ENCODE results near the gene MIS12.

MIS12 gene

DNA sequence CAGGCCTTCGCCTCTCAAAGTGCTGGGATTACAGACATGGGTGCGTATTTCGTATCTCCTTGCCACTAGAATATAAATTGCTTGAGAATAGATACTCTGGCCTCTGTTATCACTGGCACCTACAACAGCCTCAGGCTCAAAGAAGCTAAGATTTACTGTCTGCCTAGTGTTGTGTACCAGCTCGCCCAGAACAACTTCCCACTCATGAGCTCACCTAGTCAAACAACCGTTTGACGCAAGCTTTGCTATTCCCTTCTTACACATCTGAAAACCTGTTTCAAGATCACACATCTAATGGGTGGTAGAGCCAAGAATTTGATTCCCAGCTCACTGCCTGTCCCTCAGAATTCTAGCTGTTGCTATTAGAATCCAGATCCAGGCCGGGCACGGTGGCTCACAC, 24.4 kb downstream of the MIS12 start:
- CTCF ChIA-PET, result no interaction called here

DNA sequence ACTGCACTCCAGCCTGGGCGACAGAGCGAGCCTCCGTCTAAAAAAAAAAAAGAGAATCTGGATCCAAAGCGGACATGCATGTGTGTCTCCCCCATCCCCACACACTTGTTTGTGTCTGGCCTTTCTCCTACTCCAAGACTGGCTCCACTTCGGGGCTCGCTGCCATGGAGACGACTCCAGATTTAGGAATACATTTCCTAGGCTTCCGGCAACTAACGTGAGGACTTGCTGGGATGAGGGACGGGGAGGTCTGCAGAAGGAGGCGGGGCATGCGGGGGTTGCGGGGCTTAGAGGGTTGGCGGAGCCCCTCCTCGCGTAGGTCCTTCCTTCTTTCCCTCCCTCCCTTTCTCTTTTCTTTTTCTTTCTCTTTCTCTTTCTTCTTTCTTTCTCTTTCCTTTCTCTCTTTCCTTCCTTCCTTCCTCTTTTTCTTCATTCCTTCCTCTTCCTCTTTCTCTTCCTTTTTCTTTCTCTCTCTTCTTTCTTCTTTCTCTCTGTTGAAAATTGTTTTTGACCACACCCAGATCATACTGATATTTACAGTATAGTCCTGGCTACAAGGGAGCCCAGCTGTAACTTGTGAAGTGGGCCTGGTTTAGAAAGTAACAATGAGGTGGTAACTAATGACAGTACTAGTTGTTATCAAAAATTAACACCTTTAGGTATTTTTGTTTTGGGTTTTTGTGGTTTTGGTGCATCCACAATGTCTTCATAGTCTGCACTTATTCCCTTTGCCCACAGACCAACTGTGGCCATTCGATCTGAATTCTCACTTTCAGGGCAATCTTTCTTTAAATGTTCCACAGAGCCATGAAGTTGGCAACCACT, 25.2 kb downstream of the MIS12 start:
- CTCF ChIA-PET, result no interaction called here
- no peak for DNase-seq
- Mint-ChIP-seq H3K4me1 (peaks cover 33% of the 10 kb centered on the region), H3K9me3 (peaks cover 3% of the 10 kb centered on the region), H3K4me3 (no peak overlapping the region), H3K27me3 (no peaks in the 10 kb centered on the region), H3K36me3 (peaks cover 67% of the 10 kb centered on the region), H3K27ac (no peak overlapping the region)

More for the DNA sequence above, 24.4 kb downstream of the MIS12 start:
- Mint-ChIP-seq H3K36me3 (peaks cover 63% of the 10 kb centered on the region), H3K4me1 (peaks cover 33% of the 10 kb centered on the region), H3K27me3 (no peaks in the 10 kb centered on the region), H3K4me3 (no peak overlapping the region), H3K27ac (no peak overlapping the region), H3K9me3 (peaks cover 3% of the 10 kb centered on the region)
- DNase-seq, result no peak

DNA sequence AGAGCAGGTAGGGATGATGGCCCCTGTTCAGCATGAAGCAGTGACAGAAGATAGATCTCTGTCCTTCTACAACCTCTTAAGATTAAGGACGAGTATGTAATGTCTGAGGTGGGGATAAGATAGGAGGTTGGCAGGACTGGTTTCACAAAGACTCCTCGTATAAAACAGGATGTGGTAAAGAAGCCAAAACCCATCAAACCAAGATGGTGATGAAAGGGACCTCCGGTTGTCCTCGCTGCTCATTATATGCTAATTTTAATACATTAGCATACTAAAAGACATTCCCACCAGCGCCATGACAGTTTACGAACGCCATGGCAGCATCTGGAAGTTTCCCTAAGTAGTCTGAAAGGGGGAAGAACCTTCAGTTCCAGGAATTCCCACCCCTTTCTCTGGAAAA, 27.3 kb downstream of the MIS12 start:
- CTCF ChIA-PET, result no interaction called here
- H3K27ac Mint-ChIP-seq, result peak overlapping the region; percentile 74
- H3K36me3 Mint-ChIP-seq, result peaks cover 73% of the 10 kb centered on the region

DNA sequence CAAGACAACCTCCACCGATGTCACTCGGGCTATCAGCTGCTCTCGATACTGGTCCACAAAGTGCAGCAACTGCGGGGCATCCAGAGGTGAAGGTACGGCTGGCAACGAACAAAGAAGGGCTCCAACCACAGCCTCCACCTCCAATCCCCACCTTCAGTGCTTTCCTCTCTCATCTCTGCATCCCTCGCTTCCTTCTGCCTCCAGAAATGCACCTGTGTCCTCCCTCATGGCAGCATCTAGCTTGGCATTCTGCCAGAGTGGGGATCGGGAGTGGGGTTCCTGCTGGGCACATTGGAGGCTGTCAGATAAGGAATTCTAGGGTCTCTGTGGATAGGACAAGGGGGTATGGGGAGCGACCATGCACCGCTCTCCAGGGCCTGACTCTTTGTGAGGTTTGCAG, 28.6 kb downstream of the MIS12 start:
- H3K36me3 Mint-ChIP-seq, result peaks cover 64% of the 10 kb centered on the region
- CTCF ChIA-PET, result interaction anchor here (0.7 kb wide), 1 partner anchor 26 kb away, joined by 3 read pairs; no protein-coding TSS in a partner anchor
- H3K4me1 Mint-ChIP-seq, result peaks cover 33% of the 10 kb centered on the region
- peak overlapping the region; percentile 46 for H3K27ac Mint-ChIP-seq
- no peak overlapping the region for H3K4me3 Mint-ChIP-seq
- H3K9me3 Mint-ChIP-seq, result peaks cover 3% of the 10 kb centered on the region
- DNase-seq, result no peak
- no peaks in the 10 kb centered on the region for H3K27me3 Mint-ChIP-seq

More for the DNA sequence above, 27.3 kb downstream of the MIS12 start:
- DNase-seq, result no peak
- peaks cover 33% of the 10 kb centered on the region for H3K4me1 Mint-ChIP-seq
- H3K9me3 Mint-ChIP-seq, result peaks cover 3% of the 10 kb centered on the region
- no peaks in the 10 kb centered on the region for H3K27me3 Mint-ChIP-seq
- H3K4me3 Mint-ChIP-seq, result no peak overlapping the region

DNA sequence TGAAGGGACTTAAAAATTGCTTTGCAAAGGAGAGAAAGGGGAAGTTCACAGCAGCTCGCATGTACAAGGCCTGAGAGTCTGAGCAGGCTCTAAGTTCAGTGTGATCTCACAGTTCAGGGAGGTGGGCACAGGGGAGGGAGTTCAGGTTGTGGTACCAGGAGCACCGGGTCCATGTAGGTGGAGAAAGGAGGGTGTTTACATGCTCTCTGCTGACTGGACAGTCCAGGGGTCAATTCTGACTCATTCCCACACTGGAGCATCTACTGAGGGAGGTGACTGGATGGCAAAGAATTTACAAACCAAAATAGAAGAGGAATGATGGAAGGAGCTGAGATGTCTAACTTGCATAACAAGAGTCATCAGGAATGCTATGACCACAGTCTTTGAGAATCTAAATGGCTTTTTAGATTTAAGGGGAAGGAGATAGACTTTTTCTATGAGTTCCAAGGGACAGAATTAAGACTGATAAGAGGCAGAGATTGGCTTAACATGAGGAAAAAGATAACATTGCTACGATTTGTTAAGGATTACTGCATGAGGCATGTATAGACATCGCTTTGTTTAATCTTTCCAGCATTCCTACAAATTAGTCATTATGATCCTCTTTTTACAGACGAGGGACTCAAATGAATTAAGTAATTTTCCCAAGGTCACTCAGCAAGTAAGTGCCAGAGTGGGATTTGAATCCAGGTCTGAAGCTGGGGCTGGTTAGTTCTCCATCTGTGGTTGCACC, 29.9 kb downstream of the MIS12 start:
- DNase-seq, result no peak
- Mint-ChIP-seq H3K4me1 (peaks cover 33% of the 10 kb centered on the region), H3K36me3 (peaks cover 72% of the 10 kb centered on the region), H3K9me3 (peaks cover 3% of the 10 kb centered on the region), H3K27me3 (no peaks in the 10 kb centered on the region), H3K27ac (no peak overlapping the region), H3K4me3 (no peak overlapping the region)
- CTCF ChIA-PET, result no interaction called here

DNA sequence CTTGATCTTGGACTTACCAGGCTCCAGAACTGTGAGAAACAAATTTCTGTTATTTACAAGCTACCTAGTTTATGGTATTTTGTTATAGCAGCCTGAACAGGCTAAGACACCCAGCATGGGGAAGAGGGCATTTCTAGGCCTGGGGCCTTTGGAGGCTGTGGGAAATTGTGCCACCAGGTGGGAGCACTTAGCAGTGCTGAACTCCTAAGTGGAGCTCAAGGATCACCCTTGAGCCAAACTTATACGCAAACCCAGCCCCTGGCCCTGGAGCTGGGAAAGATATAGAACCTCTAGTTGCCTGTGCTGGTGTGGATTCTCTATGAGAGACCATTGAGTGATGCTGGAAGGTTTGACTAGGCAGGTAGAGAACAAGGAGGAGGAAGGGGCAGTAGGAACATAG, 36.1 kb downstream of the MIS12 start:
- H3K36me3 Mint-ChIP-seq, result peaks cover 62% of the 10 kb centered on the region
- no peak overlapping the region for H3K27ac Mint-ChIP-seq
- H3K4me1 Mint-ChIP-seq, result no peaks in the 10 kb centered on the region

DNA sequence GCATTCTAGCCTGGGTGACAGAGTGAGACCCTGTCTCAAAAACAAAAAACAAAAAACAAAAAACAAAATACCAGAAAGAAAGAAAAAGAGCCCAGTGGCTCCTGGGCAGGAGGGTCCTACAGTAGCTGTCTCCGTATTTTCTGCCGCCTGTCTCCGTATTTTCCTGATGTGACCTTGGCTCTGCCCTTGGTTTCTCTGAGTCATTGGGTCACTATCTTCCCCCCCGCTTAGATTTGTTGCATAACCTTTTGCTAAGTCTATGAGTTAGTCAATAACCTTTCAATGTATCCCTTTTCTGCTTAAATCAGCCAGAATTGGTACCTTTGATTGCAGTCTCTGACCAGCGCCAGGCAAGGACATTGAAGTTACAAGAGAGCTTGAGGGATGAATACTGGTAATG, 36.9 kb downstream of the MIS12 start:
- no peak overlapping the region for H3K27ac Mint-ChIP-seq
- no peaks in the 10 kb centered on the region for H3K27me3 Mint-ChIP-seq
- no peaks in the 10 kb centered on the region for H3K9me3 Mint-ChIP-seq
- DNase-seq, result no peak
- no peaks in the 10 kb centered on the region for H3K4me1 Mint-ChIP-seq
- peaks cover 58% of the 10 kb centered on the region for H3K36me3 Mint-ChIP-seq
- H3K4me3 Mint-ChIP-seq, result no peak overlapping the region
- CTCF ChIA-PET, result no interaction called here

More for the DNA sequence above, 36.1 kb downstream of the MIS12 start:
- H3K27me3 Mint-ChIP-seq, result no peaks in the 10 kb centered on the region
- no peaks in the 10 kb centered on the region for H3K9me3 Mint-ChIP-seq
- H3K4me3 Mint-ChIP-seq, result no peak overlapping the region
- no peak for DNase-seq
- CTCF ChIA-PET, result no interaction called here

DNA sequence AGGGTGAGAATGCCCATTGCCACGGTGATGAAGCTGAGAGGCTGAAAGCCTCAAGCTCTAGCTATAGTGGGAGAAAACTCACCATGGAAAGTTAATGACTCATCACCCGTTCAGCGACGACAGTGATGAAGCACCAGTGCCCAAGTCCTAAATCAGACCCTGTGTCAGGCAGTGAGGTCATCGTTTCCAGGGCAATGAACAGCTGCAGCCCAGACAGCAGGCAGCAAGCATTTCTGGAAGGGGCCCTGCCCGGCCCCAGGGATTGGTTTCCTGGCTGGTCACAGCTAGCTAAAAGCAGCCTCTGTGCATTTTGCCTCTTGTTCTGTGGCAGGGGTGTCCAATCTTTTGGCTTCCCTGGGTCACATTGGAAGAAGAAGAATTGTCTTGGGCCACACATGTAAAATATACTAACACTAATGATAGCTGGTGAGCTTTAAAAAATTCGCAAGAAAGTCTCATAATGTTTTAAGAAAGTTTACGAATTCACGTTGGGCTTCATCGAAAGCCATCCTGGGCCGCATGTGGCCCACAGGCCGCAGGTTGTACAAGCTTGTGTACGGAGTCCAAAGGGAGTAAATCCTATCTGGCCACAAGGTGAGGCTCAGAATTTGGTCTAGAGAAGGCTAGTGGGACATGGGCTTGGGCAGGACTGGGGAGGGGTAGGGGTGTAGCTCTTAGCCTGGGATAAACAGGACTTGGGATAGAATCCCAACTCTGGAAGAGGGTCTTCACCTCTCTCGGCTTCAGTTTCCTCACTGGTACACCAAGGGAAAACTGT, 40.6 kb downstream of the MIS12 start:
- DNase-seq, result peak; percentile 24
- H3K9me3 Mint-ChIP-seq, result no peaks in the 10 kb centered on the region
- no peak overlapping the region for H3K4me3 Mint-ChIP-seq
- peaks cover 57% of the 10 kb centered on the region for H3K36me3 Mint-ChIP-seq
- no peaks in the 10 kb centered on the region for H3K27me3 Mint-ChIP-seq
- CTCF ChIA-PET, result no interaction called here
- H3K4me1 Mint-ChIP-seq, result no peaks in the 10 kb centered on the region
- H3K27ac Mint-ChIP-seq, result peak overlapping the region; percentile 24

DNA sequence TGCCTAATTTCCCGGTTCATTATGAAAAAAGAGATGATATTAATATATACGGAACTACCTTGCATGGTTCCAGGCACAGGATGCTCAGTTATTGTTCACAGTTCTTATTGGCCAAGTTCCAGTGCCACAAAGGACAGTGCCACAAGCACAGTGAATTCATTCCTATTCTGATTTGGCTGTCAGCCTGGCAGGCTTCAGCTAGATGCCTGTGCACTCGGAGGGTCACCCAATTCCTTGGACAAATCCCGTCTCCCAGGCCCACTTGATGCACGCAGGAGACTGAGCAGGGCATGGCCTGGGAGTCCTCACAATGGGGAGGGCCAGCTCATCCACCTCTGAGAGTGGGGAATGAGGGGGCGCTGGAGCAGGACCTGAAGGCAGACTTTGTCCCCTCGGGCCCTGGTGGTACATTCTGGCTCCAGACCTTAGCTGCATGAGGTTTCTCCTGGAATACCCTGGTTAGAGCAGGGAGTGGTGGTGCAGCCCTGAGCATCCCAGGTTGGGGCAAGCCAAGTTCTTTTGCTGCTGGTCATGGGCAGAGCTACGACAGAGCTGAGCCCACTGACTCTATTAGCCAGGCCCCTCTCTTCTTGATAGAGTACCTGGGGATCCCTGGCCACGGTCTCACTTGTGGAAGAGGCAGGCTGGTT, 41.4 kb downstream of the MIS12 start:
- no peak overlapping the region for H3K27ac Mint-ChIP-seq
- CTCF ChIA-PET, result no interaction called here
- H3K36me3 Mint-ChIP-seq, result peaks cover 59% of the 10 kb centered on the region
- H3K4me3 Mint-ChIP-seq, result no peak overlapping the region
- no peaks in the 10 kb centered on the region for H3K27me3 Mint-ChIP-seq
- no peaks in the 10 kb centered on the region for H3K4me1 Mint-ChIP-seq
- H3K9me3 Mint-ChIP-seq, result no peaks in the 10 kb centered on the region
- DNase-seq, result no peak

DNA sequence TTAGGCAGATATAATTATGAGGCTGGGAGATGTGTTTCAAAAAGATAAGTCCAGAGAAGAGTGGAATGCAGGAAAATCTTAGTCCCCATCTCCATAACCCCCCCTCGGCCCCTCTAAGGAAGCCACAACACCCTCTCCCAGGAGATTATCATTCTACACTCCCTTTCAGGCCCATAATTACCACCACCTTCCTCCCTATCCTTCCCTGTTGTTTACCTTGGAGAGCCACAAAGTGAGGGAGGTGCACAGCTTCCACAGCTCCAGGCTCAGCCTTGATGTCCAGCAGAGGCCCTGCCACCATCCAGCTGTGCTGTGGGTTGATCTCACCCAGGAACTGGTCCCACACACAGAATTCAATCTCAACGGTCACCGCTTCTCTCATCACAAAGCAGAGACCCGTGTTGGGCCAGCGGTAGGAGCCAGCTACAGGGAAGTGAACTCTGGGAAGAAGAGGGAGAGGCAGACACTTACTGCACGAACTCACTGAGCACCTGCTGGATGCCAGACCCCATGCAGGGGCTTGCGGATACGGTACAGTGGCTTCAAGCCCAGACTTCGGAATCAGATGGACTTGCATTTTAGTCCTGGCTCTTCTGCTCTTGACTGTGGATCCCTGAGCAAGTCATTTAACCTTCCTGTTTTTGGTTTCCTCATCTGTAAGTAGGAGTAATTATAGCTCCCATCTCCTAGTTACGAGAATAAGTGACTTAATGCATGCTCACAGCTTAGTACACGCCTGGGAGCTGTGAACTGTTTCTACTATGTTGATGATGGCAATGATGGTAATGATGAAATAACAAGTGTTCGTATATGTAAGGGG, 44.1 kb downstream of the MIS12 start:
- CTCF ChIA-PET, result no interaction called here
- no peak for DNase-seq
- no peak overlapping the region for H3K27ac Mint-ChIP-seq
- peaks cover 54% of the 10 kb centered on the region for H3K36me3 Mint-ChIP-seq
- no peaks in the 10 kb centered on the region for H3K27me3 Mint-ChIP-seq
- H3K4me3 Mint-ChIP-seq, result no peak overlapping the region
- H3K9me3 Mint-ChIP-seq, result no peaks in the 10 kb centered on the region
- H3K4me1 Mint-ChIP-seq, result no peaks in the 10 kb centered on the region

DNA sequence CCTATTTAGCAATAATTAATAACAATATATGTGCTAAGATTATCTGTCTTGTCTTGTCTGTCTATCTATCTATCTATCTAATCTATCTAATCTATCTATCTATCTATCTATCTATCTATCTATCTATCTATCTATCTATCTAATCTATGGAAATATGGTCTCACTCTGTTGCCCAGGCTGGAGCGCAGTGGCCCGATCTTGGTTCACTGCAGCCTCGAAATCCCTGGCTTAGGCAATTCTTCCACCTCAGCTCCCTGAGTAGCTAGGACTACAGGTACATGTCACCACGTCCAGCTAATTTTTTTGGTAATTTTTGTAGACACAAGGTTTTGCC, 44.7 kb downstream of the MIS12 start:
- DNase-seq, result no peak
- Mint-ChIP-seq H3K4me1 (no peaks in the 10 kb centered on the region), H3K4me3 (no peak overlapping the region), H3K36me3 (peaks cover 55% of the 10 kb centered on the region), H3K27me3 (no peaks in the 10 kb centered on the region), H3K27ac (no peak overlapping the region), H3K9me3 (no peaks in the 10 kb centered on the region)
- CTCF ChIA-PET, result no interaction called here

DNA sequence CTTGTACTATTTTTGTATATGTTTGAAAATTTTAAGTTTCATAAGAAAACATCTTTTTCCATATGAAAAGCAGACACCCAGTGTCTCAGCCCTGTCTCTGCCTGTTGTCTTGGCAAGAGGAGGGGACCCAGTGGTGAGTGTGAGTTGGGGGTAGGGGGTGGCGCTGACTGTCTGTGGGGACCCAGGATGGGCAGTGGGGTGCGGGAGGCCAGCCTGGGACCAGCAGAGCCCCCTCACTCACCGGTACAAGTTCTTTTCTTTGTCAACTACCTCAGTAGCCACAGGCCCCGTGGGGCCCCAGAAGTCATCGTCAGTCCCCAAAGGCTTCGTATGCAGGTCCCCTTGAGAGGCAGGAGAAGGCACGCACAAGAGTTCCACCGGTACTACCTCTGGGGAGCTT, 46.2 kb downstream of the MIS12 start:
- Mint-ChIP-seq H3K4me1 (no peaks in the 10 kb centered on the region), H3K27ac (no peak overlapping the region), H3K27me3 (no peaks in the 10 kb centered on the region), H3K9me3 (no peaks in the 10 kb centered on the region), H3K4me3 (no peak overlapping the region), H3K36me3 (peaks cover 51% of the 10 kb centered on the region)
- DNase-seq, result no peak
- CTCF ChIA-PET, result no interaction called here

DNA sequence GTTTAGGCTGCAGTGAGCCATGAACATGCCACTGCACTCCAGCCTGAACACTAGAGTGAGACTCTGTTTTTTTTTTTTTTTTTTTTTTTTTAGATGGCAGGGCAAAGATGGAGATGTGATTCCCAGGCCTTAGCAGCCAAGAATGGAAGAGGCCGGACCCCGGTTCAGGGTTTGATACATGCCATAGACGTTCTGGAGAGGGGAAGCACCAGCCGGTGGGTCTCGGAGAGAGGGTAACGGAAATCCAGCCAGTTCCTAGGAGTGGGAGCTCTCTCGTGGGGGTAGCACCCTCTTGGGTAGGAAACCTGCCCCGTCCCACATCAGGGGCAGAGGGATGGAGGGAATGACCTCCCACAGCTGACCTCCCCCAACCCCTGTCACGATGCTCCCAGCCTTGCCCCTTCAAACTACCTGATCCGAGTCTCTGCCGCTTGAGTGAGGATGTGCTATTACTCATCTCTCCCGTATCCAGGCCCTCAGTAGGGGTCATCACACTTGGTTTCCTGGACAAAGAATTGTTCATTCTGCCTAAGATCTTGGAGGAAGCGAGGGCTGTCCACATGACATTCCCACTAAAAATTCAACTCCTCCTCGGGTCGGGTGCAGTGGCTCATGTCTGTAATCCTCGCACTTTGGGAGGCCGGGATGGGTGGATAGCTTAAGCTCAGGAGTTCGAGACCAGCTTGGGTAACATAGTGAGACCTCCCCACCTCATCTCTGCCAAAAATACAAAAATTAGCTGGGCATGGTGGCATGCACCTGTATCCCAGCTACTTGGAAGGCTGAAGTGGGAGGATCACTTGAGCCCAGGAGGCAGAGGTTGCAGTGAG, 47.3 kb downstream of the MIS12 start:
- Mint-ChIP-seq H3K27ac (no peak overlapping the region), H3K27me3 (no peaks in the 10 kb centered on the region), H3K4me3 (no peak overlapping the region), H3K9me3 (no peaks in the 10 kb centered on the region), H3K4me1 (no peaks in the 10 kb centered on the region), H3K36me3 (peaks cover 51% of the 10 kb centered on the region)
- no peak for DNase-seq
- CTCF ChIA-PET, result no interaction called here
